Measurements from ENCODE around the gene STPG1.
"Not testable (repeated sequence)": the region's sequence is repeated elsewhere in the genome, so short reads cannot be mapped to it uniquely, and the experiment has no call there.

The STPG1 gene, protein sequence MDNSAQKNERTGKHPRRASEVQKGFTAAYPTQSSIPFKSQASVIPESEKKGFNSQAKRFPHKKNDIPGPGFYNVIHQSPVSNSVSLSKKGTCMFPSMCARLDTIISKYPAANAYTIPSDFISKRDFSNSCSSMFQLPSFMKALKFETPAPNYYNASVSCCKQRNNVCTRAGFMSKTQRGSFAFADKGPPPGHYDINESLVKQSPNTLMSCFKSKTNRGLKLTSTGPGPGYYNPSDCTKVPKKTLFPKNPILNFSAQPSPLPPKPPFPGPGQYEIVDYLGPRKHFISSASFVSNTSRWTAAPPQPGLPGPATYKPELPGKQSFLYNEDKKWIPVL

DNA sequence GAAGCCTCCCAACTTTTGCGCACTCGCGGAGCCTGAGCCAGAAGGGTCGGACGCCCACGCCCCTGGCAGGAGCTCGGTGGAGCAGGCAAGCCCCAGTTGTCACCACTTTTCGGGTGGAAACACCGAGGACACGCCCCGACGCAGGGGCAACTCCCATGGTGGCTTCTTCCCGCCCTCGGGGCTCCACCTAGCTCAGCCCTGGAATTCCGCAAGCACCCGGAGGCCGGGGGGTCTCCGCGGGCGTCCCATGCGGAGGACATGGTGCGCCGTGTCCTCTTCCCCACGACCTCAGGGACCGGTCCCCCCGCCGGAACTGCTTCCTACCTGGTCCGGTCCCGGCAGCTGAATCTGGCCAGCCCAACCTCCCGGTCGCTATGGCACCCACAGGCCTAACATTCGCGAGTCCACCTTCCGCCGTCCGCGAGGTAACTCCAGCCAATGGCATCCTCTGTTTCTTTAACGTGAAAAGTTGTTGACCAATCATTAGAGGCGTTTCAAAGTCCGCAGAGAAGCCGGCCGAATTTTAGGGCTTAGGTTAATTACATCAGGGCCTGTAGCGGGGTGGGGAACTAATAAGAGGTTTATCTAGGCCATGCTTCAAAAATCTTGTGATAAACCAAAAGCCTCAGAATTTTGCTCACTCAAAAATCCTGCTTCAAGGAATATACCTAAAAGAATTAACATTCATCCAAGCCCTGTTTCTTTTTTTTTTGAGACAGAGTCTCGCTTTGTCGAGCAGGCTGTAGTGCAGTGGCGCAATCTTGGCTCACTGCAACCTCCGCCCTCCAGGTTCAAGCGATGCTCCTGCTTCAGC, at the start of gene STPG1:
STPG1 (minus strand) TSS at position 433 of the 814 bp plus-strand sequence. CDS start 12,394 bp downstream, outside the sequence.
- DNase-seq (ENCODE audit: low read depth in 2 of 2): peak; percentile 41 to 48

DNA sequence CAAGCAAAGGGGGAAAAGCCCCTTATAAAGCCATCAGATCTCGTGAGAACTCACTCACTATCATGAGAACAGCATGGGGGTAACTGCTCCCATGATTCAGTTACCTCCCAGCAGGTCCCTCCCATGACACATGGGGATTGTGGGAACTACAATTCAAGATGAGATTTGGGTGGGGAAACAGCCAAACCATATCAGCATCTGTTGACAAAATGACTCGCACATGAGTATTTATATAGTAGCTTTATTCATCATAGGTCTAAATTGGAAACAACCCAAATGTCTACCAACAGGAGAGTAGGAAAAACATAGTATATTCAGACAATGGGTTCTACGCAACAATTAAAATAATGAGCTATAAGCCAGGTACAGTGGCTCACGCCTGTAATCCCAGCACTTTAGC, 48.5 kb upstream of the STPG1 start:
- DNase-seq (ENCODE audit: low read depth in 2 of 2): not testable (repeated sequence)

DNA sequence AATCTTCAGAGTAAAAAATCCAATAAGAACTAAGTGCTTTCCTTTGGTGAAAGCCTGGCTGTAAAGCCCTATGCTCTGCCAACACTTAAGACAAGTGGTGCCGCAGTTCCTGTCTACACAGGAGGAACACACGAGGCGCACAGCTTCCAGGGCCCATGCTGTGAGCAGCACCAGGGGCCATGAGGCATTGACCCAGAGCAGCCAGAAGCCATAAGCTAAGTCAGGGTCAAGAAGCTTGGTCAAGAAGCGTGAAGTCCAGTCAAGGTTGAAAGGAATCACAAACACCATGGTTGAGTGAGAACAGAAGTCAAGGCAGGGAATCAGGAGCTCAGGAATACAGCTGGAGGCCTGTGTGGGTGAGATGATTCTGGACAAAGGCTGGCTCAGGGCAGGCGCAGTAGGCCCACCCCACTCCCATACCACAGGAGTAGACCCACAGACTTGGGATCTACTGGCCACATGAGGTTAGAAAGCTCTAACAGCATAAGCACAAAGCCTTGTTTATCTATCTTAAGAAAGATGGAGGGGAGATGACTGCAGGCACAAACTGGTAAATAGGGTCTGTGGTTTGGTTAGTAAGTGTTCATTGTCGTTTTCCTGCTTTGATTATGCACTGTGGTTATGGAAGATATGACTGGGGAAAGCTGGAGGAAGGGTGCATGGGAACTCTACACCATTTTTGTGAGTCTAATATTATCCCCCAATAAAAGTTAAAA, 46.1 kb upstream of the STPG1 start:
- no peak for DNase-seq (ENCODE audit: low read depth in 2 of 2)

DNA sequence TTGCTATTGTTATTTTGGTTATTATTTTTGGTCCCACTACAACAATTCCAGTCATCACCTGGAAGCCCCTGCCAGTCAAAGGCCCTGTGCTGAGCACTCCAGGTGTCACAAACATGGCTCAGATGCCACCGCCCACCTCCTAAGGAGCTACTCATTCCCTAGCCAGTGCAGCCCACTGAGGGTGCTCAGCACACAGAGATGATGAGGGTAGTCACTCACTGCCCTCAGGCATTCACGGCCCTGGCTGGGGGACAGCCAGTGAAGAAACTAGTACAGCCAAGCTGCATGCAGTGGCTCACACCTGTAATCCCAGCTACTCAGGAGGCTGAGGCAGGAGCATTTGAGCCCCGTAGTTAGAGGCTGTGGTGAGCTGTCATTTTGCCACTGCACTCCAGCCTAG, 44.3 kb upstream of the STPG1 start:
- DNase-seq (ENCODE audit: low read depth in 2 of 2): no peak

DNA sequence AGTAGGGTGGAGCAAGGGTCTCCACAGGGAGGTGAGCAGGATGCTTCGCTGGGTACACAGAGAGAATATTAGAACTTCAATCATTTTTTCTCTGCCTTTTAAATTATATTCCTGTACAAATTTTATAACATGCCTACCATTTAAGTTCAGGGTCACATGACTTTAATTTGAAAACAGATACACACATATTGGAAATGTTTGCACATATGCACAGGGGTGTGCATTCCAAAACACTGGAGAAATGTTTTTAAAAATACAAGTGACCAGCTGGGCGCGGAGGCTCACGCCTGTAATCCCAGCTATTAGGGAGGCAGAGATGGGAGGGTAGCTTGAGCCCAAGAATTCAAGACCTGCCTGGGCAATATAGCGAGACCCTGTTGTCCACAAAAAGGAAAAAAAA, 41.7 kb upstream of the STPG1 start:
- DNase-seq (ENCODE audit: low read depth in 2 of 2): no peak

DNA sequence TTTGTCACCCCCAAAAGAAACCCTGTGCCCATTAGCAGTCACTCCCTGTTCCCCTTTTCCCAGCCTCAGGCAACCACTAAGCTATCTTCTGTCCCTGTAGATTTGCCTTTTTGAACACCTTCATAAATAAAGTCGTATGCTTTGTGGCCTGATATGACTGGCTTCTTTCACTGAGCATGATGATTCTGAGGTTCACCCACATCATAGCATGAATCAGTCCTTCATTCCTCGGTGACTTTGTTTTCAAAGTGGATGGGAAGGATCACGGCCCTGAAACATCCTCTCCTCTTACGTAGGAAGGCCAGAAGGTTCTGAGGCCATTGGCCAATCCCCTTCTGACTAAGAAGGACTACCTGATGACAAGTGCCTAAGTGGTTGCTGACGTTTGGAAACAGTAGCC, 41.1 kb upstream of the STPG1 start:
- no peak for DNase-seq (ENCODE audit: low read depth in 2 of 2)

DNA sequence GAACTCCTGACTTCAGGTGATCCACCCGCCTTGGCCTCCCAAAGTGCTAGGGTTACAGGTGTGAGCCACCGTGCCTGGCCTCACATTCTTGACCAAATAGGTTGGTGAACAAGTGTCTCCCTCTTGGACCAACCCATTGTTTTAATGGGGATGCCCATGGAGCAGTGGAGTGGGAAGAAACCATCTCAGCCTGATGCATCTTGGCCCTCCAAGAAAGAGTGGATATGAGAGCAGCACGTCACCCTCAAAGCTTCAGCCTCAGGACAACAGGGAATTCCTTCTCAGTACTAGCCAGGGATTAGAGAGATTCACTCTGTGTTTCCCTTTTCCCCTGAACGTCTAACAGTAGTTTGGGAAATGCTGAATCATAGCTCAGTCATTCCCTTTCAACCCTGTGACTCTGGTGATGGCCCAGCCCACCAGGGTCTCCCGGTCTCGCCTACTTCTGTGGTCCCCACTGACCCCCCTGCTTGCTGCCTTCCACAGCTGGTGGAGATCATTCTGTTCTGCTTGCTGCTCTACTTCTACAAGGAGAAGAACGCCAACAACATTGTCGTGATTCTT, 39.4 kb upstream of the STPG1 start:
- no peak for DNase-seq (ENCODE audit: low read depth in 2 of 2)

DNA sequence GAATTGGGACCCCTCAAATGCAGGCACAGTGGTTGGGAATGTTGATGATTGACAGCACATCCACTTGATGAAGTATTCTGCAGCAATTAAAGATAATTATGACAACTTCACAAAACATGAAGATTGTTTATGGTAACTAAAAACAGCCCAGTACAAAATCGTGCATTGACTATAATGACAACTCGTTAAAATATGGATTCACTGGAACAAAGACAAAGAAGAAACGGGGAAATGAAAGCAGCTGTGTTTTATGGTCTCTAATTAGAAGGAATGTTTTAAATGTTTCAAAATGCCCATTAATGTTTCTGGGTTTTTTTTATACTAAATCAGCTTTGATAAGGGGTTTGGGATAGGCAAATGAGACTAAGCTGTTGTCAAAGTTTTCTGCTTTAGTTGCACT, 38.2 kb upstream of the STPG1 start:
- no peak for DNase-seq (ENCODE audit: low read depth in 2 of 2)

DNA sequence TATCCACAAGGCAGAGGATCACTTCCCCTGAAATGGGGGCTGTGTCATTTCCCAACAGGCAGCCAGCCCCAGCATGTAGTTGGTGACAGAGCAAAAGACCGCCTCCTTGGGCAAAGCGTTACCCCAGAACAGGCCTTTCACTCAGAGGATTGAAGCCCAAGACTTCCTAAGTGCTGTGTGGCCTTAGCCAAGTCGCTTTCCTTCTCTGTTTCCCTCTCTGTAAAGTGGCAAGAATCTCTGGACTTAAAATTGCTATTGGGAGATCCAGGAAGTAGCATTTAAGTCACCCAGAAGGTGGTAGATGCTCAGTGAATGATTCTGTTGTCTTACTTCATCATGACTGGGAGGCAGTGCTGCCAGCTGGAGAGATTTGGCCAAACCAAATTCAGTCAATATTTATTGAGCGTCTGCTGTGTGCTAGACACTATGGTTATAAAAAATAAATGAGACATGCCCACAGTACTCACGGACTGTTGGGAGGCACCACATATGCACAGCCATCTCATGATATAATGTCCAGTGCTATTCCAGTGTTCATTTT, 37.3 kb upstream of the STPG1 start:
- no peak for DNase-seq (ENCODE audit: low read depth in 2 of 2)

DNA sequence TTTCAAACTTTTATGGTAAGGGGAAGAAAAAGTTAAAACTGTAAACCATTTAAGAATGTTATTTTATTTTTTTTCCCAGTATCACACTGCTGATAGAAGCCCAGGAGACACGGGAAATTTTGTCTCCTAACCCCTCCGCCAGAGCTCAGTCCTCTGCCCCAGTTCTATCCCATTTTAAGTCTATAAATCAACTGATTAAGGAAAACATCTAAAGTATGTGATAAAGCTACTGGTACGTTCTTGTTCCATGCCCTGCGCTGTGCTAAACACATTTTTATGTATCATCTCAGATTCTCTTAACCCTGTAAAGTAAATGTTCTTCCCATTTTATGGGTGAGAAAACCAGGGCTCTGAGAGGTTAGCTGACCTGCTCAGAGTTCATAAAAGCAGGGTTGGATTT, 36.7 kb upstream of the STPG1 start:
- no peak for DNase-seq (ENCODE audit: low read depth in 2 of 2)

DNA sequence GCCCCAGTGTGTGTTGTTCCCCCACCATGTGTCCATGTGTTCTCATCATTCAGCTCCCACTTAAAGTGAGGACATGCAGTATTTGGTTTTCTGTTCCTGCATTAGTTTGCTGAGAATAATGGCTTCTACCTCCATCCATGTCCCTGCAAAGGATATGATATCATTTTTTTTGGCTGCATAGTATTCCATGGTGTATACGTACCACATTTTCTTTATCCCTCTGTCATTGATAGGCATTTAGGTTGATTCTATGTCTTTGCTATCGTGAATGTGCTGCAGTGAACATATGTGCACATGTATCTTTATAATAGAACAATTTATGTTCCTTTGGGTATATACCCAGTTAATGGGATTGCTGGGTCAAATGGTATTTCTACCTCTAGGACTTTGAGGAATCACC, 32.9 kb upstream of the STPG1 start:
- not testable (repeated sequence) for DNase-seq (ENCODE audit: low read depth in 2 of 2)

DNA sequence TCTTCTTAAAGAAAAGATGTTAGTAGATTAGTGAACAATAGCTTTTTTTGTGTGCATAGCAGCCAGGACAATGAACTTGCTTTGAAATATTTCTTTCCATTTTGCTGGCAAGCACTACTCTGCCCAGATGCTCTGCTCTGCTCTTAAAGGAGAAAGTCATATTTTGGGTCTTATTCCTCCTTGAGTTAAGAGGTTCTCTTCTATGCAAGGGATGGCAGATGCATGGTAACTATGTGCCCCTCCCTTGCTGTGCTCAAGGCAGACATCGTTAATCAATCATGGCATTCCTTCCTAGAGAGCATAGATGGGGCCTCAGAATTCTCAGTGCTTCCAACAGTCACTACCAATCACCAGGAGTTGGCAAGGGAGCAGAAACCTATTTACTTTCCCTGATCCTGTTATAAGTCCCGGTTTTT, 29.7 kb upstream of the STPG1 start:
- DNase-seq (ENCODE audit: low read depth in 2 of 2): no peak

DNA sequence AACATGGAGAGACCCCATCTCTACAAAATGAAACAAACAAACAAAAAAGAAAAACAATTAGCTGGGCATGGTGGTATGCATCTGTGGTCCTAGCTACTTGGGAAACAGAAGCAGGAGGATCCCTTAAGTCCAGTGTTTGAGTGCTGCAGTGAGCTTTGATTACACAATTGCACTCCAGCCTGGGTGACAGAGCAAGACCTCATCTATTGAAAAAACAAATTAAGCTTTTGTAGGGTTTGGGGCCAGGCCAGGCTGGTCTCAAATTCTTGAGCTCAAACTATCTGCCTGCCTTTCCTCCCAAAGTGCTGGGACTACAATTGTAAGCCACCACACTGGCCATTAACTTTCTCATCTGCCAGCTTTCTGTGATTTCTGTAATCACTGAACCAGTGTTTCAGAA, 29.2 kb upstream of the STPG1 start:
- no peak for DNase-seq (ENCODE audit: low read depth in 2 of 2)

DNA sequence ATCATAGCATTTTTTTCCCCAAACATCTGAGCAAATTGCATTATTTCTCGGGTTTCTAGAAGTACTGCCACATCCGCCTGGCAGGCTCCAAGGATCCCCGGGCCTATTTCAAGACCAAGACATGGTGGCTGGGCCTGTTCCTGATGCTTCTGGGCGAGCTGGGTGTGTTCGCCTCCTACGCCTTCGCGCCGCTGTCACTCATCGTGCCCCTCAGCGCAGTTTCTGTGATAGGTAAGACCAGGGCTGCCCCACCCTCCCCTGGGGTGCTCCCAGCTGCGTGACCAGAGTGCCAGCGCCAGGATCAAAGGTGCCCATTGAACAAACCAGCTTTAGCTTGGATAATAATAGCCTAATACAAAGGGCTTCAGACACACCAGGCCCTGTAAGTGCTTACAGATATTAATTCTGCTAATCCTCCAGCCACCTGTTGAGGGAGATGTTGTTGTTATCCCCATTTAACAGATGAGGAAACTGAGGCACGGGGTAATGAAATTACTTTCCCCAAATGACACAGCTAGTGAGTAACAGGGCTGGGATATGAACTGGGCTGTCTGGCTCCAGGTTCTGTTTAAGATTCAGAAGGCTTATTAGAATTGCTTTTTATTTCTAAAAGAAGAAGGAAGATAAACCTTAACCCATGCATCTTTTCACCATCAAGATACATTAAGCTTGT, 28.6 kb upstream of the STPG1 start:
- DNase-seq (ENCODE audit: low read depth in 2 of 2): no peak

DNA sequence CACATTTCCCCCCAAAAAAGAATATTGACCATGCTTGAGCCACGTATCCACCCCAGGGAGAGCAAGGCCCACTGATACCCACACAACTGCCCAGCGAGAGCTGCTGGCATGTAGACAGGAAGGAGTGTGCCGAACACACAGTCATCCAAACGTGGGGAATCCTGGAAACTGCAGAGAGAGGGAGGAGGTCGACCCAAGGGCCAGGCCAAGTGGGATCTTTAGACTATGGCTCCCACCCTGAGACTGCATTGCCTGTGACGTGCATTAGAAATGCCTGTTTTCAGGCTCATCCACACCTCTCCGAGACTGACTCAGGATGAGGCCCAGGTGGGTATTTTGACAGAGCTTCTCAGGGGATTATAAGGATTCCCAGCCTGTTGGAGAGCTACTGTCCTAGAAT, 27.9 kb upstream of the STPG1 start:
- DNase-seq (ENCODE audit: low read depth in 2 of 2): no peak

DNA sequence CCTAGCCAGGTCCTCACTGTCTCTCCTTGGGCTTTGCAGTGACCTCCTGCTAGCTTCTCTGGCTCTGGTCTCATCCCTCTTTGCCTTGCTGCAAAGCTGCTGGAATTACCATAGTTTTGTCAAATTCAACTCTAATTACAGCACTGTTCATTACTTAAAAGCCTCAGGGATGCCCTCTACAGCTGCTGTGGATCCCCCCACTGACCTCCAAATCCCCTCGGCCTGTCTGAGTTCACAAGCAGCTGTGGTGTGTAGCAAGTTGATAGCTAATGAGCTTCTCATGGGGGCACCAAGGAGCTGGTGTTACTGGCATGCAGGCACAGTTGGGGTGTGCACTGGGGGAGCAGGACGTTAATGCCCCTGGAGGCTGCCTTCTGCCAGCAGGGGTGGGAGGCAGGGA, 26.9 kb upstream of the STPG1 start:
- no peak for DNase-seq (ENCODE audit: low read depth in 2 of 2)

DNA sequence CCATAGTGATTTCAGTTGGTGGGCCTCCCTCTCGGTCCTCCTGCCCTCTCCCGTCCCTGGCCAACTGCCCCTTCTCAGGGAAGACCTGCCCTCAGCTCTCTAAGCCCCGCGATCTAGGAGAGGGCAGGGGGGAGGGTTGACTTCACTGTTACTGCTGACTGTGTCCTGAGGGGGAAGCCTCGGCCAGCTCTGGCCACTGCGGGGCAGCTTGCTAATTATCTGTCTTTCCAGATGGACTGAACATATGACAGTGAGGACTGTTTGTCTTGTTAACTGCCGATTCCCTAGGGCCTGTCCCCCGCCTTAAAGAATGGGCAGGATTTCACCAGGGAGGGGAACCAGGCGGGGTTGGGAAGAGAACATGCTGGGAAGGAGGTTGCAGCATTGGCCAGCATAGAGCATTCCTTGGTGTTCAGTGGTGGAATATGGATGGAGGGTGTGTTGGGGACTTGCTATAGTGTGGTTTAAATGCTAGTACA, 24.9 kb upstream of the STPG1 start:
- DNase-seq (ENCODE audit: low read depth in 2 of 2): no peak

DNA sequence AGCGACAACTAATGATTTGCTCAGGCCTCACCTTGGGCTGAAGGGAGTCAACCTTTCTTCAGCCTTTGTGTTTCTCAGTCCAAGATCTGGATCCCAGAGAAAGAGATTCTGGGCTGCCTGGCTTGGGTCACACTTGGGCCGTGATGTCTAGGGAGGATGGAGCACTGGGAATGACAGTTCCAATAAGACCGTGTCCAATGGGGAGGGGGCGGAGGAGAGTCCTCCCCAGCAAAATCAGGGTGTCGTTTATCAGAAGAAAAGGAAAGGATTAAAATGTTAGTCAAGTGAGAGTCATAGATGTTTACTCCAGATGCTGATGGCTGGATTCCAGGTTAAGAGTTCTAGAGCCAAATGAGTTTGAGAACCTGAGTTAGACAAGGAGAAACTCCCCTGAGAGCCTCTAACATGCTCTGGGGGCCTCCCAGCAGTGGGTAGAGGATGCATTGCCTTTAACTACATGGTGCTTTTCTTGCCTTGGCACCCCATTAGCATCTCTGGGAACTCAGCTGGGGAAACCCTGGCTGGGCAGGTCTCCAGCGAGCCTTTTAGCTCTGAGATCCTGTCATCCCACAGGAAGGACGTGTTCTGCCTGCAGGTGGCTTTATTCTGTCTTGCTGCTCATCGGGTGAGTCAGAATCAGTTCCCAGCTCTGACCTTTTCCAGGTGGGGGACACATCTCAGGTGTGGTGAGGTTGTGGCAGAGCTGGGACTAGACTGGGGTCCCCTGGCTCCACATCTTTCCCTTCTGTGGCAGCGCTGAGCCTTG, 24.2 kb upstream of the STPG1 start:
- DNase-seq (ENCODE audit: low read depth in 2 of 2): no peak

DNA sequence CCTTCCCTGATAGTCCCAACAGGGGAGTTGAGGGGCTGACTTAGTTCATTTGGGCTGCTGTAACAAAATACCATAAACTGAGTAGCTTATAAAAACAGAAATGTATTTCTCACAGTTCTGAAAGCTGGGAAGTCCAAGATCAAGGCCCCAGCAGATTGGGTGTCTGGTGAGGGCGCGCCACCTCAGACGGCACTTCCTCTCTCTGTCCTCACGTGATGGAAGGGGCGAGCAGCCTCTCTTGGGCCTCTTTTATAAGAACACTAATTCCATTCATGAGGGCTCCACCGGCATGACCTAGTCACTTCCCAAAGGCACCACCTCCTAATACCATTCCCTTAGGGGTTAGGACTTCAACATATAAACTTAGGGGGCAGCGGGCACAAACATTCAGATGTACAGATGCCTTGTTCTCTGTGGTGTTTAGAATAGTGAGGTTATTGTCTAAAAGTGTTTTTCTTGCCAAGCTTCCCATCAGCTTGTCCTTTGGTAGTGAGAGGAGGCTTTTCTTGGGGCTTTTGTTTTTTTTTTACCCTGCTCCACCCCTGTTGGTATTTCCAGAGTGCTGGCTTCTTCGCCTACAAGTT, 22.3 kb upstream of the STPG1 start:
- no peak for DNase-seq (ENCODE audit: low read depth in 2 of 2)

DNA sequence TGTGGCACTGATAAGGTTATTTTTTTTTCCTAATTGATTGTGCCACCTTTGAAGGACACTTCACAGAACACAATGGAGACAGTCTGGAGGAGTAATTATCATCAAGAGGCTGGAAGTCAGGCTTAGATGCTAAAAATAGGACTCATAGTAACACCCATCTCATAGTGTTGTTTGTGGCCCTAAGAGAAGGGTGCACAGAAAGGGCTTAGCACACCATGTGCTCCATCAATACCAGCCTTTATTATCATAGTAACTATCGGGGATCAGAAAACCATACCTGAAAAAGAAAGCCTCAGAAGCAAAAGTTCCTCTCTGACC, 13.9 kb upstream of the STPG1 start:
- no peak for DNase-seq (ENCODE audit: low read depth in 2 of 2)

Data from stimulated activated CD8-positive, alpha-beta memory T cell treated with anti-CD3 and anti-CD28 coated beads, Interleukin-2, amount 100 ng/mL, for 1 hour (primary cell).